ENCODE results near the gene RPL37. TPM values are rescaled to one million over a fixed set of nuclear protein-coding genes. Genes with fewer than 3 reads are reported as not detected.

Gene RPL37
- total RNA-seq, 1 donor from 2014 or later: 840 TPM

- H3K4me1 Mint-ChIP-seq (ENCODE audit: low read depth, unreplicated experiment): no peaks in the 10 kb centered on the region
- no peak overlapping the region for H3K27ac Mint-ChIP-seq (ENCODE audit: unreplicated experiment)
- no peak overlapping the region for H3K4me3 Mint-ChIP-seq (ENCODE audit: unreplicated experiment)
- TF ChIP-seq, protein P1, sequence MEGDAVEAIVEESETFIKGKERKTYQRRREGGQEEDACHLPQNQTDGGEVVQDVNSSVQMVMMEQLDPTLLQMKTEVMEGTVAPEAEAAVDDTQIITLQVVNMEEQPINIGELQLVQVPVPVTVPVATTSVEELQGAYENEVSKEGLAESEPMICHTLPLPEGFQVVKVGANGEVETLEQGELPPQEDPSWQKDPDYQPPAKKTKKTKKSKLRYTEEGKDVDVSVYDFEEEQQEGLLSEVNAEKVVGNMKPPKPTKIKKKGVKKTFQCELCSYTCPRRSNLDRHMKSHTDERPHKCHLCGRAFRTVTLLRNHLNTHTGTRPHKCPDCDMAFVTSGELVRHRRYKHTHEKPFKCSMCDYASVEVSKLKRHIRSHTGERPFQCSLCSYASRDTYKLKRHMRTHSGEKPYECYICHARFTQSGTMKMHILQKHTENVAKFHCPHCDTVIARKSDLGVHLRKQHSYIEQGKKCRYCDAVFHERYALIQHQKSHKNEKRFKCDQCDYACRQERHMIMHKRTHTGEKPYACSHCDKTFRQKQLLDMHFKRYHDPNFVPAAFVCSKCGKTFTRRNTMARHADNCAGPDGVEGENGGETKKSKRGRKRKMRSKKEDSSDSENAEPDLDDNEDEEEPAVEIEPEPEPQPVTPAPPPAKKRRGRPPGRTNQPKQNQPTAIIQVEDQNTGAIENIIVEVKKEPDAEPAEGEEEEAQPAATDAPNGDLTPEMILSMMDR (IDR thresholded peaks at IDR 0.05; ENCODE audit: partially characterized antibody, unreplicated experiment): no peak
- DNase-seq: no peak
- H3K27me3 Mint-ChIP-seq (ENCODE audit: unreplicated experiment): no peaks in the 10 kb centered on the region
- no peaks in the 10 kb centered on the region for H3K36me3 Mint-ChIP-seq (ENCODE audit: unreplicated experiment)
- H3K9me3 Mint-ChIP-seq (ENCODE audit: unreplicated experiment): no peaks in the 10 kb centered on the region
These were observed 11.3 kb upstream of the RPL37 start for GRCh38 chr5:40846371-40846770.

GRCh38 chr5:40844565-40844964 is 9.5 kb upstream of the RPL37 start:
- Mint-ChIP-seq H3K27me3 (ENCODE audit: unreplicated experiment) (no peaks in the 10 kb centered on the region), H3K36me3 (ENCODE audit: unreplicated experiment) (no peaks in the 10 kb centered on the region)
- TF ChIP-seq, protein P1 (IDR thresholded peaks at IDR 0.05; ENCODE audit: partially characterized antibody, unreplicated experiment): no peak

GRCh38 chr5:40842351-40842750 is 7.3 kb upstream of the RPL37 start:
- H3K27ac Mint-ChIP-seq (ENCODE audit: unreplicated experiment): no peak overlapping the region
- no peaks in the 10 kb centered on the region for H3K27me3 Mint-ChIP-seq (ENCODE audit: unreplicated experiment)
- TF ChIP-seq, protein P1 (IDR thresholded peaks at IDR 0.05; ENCODE audit: partially characterized antibody, unreplicated experiment): no peak
- H3K9me3 Mint-ChIP-seq (ENCODE audit: unreplicated experiment): no peaks in the 10 kb centered on the region
- no peak overlapping the region for H3K4me3 Mint-ChIP-seq (ENCODE audit: unreplicated experiment)
- DNase-seq: no peak
- no peaks in the 10 kb centered on the region for H3K4me1 Mint-ChIP-seq (ENCODE audit: low read depth, unreplicated experiment)
- no peaks in the 10 kb centered on the region for H3K36me3 Mint-ChIP-seq (ENCODE audit: unreplicated experiment)

More at GRCh38 chr5:40844565-40844964, 9.5 kb upstream of the RPL37 start:
- DNase-seq: no peak
- Mint-ChIP-seq H3K27ac (ENCODE audit: unreplicated experiment) (no peak overlapping the region), H3K4me1 (ENCODE audit: low read depth, unreplicated experiment) (no peaks in the 10 kb centered on the region), H3K9me3 (ENCODE audit: unreplicated experiment) (no peaks in the 10 kb centered on the region), H3K4me3 (ENCODE audit: unreplicated experiment) (no peak overlapping the region)

- no peak for DNase-seq
- peaks cover 3% of the 10 kb centered on the region for H3K27me3 Mint-ChIP-seq (ENCODE audit: unreplicated experiment)
- peaks cover 3% of the 10 kb centered on the region for H3K4me1 Mint-ChIP-seq (ENCODE audit: low read depth, unreplicated experiment)
- TF ChIP-seq, protein P1 (IDR thresholded peaks at IDR 0.05; ENCODE audit: partially characterized antibody, unreplicated experiment): no peak
- H3K4me3 Mint-ChIP-seq (ENCODE audit: unreplicated experiment): no peak within 1 kb of the TSS
- no peak within 1 kb of the TSS for H3K27ac Mint-ChIP-seq (ENCODE audit: unreplicated experiment)
- H3K9me3 Mint-ChIP-seq (ENCODE audit: unreplicated experiment): peaks cover 3% of the 10 kb centered on the region
- no peaks in the 10 kb centered on the region for H3K36me3 Mint-ChIP-seq (ENCODE audit: unreplicated experiment)
These were observed 6.2 kb upstream of the RPL37 start, which contains the start of gene CARD6 for GRCh38 chr5:40841068-40841805. CARD6 (plus strand) TSS chr5:40841367; CDS start chr5:40841383, 16 bp downstream.

GRCh38 chr5:40838086-40838485 is 3.1 kb upstream of the RPL37 start:
- Mint-ChIP-seq H3K27me3 (ENCODE audit: unreplicated experiment) (peaks cover 16% of the 10 kb centered on the region), H3K4me1 (ENCODE audit: low read depth, unreplicated experiment) (peaks cover 6% of the 10 kb centered on the region), H3K9me3 (ENCODE audit: unreplicated experiment) (peaks cover 15% of the 10 kb centered on the region), H3K4me3 (ENCODE audit: unreplicated experiment) (no peak overlapping the region), H3K27ac (ENCODE audit: unreplicated experiment) (no peak overlapping the region), H3K36me3 (ENCODE audit: unreplicated experiment) (no peaks in the 10 kb centered on the region)
- TF ChIP-seq, protein P1 (IDR thresholded peaks at IDR 0.05; ENCODE audit: partially characterized antibody, unreplicated experiment): no peak
- DNase-seq: no peak

Data from glutamatergic neuron (in vitro differentiated cells).